CD4-positive, CD25-positive, alpha-beta regulatory T cell (primary cell): ENCODE measurements around the gene ARAP1. TPM values are rescaled to one million over a fixed set of nuclear protein-coding genes. Genes with fewer than 3 reads are reported as not detected.
A peak's percentile ranks its signal among the peaks of the same experiment; 100 is the strongest.

Experiments used
- ATAC-seq, 2 donors: fragments of 150-1000 bp; cut with Tn5 transposase; one replicate each; pipeline ENCODE4 v1.10.0; 2021; ENCODE audit warnings: low read depth in 2 of 2, moderate number of reproducible peaks in 2 of 2, moderate library complexity in 1 of 2
- DNase-seq, 3 donors: peaks; one replicate each; pipeline versions ENCODE4 v3.0.0 to v3.0.0-alpha.2; 2012 to 2022; ENCODE audit warnings: mixed read lengths in 1 of 3
- H3K27ac ChIP-seq: one replicate; pipeline ENCODE4 v1.7.0; 2013; ENCODE audit warnings: mild to moderate bottlenecking, low read length; ENCODE audit not compliant: insufficient read depth, poor library complexity, severe bottlenecking
- H3K27me3 ChIP-seq: one replicate; pipeline ENCODE4 v1.7.0; 2013; ENCODE audit warnings: low read length; ENCODE audit not compliant: control insufficient read depth, insufficient read depth
- H3K36me3 ChIP-seq: one replicate; pipeline ENCODE4 v1.7.0; 2013; ENCODE audit warnings: mild to moderate bottlenecking, low read length, moderate library complexity; ENCODE audit not compliant: control insufficient read depth, insufficient read depth
- H3K4me1 ChIP-seq: 2 replicates; pipeline ENCODE4 v1.7.0; 2013; ENCODE audit warnings: mild to moderate bottlenecking, low read length; ENCODE audit not compliant: insufficient read depth, control insufficient read depth, poor library complexity, severe bottlenecking
- H3K4me3 ChIP-seq: one replicate; pipeline ENCODE4 v1.7.0; 2013; ENCODE audit warnings: low read depth, mild to moderate bottlenecking, low read length, moderate library complexity
- H3K9me3 ChIP-seq, 2 experiments: 1 replicate in 1 of 2; 2 replicates in 1 of 2; pipeline ENCODE4 v1.7.0; 2013; ENCODE audit warnings: low read length in 2 of 2, mild to moderate bottlenecking in 1 of 2, moderate library complexity in 1 of 2; ENCODE audit not compliant: control insufficient read depth in 2 of 2
- H3K27ac Mint-ChIP-seq, 3 donors: one replicate each; pipeline ENCODE4 v1.8.0; 2020 to 2022; ENCODE audit warnings: mild to moderate bottlenecking in 3 of 3, mixed read lengths in 3 of 3, moderate library complexity in 2 of 3
- H3K27me3 Mint-ChIP-seq: one replicate; pipeline ENCODE4 v1.8.0; 2022; ENCODE audit warnings: mild to moderate bottlenecking, mixed read lengths
- H3K36me3 Mint-ChIP-seq: one replicate; pipeline ENCODE4 v1.8.0; 2020; ENCODE audit warnings: mixed read lengths
- H3K4me1 Mint-ChIP-seq, 4 donors: one replicate each; pipeline ENCODE4 v1.8.0; 2020 to 2022; ENCODE audit warnings: mixed read lengths in 4 of 4, mild to moderate bottlenecking in 1 of 4
- H3K4me3 Mint-ChIP-seq, 4 donors: one replicate each; pipeline ENCODE4 v1.8.0; 2020 to 2022; ENCODE audit warnings: mild to moderate bottlenecking in 4 of 4, mixed read lengths in 4 of 4, moderate library complexity in 3 of 4
- H3K9me3 Mint-ChIP-seq, 7 donors: one replicate each; pipeline ENCODE4 v1.8.0; 2020 to 2022; ENCODE audit warnings: mixed read lengths in 7 of 7, mild to moderate bottlenecking in 3 of 7, moderate library complexity in 2 of 7
- polyA plus RNA-seq, 4 donors: library from polyadenylated mRNA; unstranded; fragments of 300-500 nt; fragmentation: Illumina TruSeq; gene quantifications; one replicate each; pipeline ENCODE4 v1.2.3, GENCODE V29; 2021
- total RNA-seq: library from RNA; stranded (reverse); gene quantifications from one replicate; pipeline ENCODE4 v1.2.3, GENCODE V29; 2022

ARAP1 gene
- total and polyA plus RNA-seq, 5 donors from 2014 or later = 24.7 to 136 (median 31.5) TPM

DNA sequence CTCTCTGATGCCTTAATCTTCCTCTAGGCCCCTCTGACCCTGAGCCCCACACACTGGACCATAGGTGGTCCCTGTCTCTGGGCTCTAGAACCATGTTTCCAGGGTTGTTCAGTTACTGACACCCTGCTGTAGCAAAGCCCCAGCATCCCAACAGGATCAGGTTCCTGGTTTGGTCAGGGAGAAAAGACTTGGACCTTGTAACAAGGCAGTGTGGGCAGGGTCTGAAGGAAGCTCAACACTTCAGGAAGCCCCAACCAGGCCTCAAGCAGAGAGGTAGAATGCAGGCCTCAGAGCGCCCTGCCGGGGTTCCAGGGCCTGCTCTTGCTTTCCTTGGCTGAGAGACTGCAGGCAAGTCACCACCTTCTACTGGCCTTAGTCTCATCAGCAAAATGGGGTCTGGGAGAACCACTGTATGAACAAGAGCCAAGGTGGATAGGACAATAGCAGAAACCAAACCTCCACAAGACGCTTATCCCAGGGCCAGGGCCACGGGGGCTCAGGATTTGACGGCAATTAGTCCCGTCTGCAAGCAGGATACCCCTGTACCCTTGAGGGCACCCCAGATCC lies 4.8 kb downstream of the ARAP1 start:
- peaks cover 41% of the 10 kb centered on the region for H3K4me1 ChIP-seq
- no peak for DNase-seq

DNA sequence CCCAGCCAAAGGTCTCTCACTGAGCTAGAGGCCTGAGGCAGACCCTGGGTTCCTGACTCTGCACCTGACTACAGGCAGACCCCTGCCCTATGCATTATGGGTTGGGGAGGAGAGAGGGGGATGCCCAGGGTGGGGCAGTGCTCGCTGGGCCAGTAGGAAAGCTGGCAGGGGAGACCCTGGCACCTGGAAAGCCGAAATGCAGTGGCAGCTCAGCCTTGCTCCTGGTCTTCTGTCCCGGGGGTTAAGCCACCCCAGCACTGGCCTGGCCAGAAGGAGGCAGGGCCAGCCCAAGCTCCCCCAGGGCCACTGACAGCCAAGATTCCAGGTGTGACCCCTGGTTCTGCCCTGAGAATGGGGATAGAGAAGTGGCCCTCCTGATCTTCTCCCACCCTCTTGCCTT lies 5.4 kb downstream of the ARAP1 start:
- Mint-ChIP-seq H3K4me3 (peak overlapping the region in 1 of 4 donors; percentile 34), H3K9me3 (no peaks in the 10 kb centered on the region), H3K36me3 (peaks cover 3% of the 10 kb centered on the region), H3K27ac (peak overlapping the region; percentile 72 to 80 (median 76)), H3K4me1 (peaks cover 6 to 85% (median 46%) of the 10 kb centered on the region in 4 donors), H3K27me3 (no peaks in the 10 kb centered on the region)
- ATAC-seq (no peak), DNase-seq (no peak)
- Histone ChIP-seq H3K36me3 (no peaks in the 10 kb centered on the region), H3K27me3 (no peaks in the 10 kb centered on the region), H3K27ac (no peak overlapping the region), H3K4me1 (peaks cover 46% of the 10 kb centered on the region), H3K9me3 (no peaks in the 10 kb centered on the region), H3K4me3 (no peak overlapping the region)

More for the DNA sequence above, 4.8 kb downstream of the ARAP1 start:
- Mint-ChIP-seq H3K4me1 (peaks cover 6 to 82% (median 45%) of the 10 kb centered on the region in 4 donors), H3K9me3 (no peaks in the 10 kb centered on the region), H3K27ac (peak overlapping the region; percentile 72 to 80 (median 76)), H3K36me3 (peaks cover 3% of the 10 kb centered on the region), H3K27me3 (no peaks in the 10 kb centered on the region), H3K4me3 (peak overlapping the region in 2 of 4 donors; percentile 16 to 34)
- Histone ChIP-seq H3K27me3 (no peaks in the 10 kb centered on the region), H3K9me3 (no peaks in the 10 kb centered on the region), H3K4me3 (no peak overlapping the region), H3K36me3 (no peaks in the 10 kb centered on the region), H3K27ac (no peak overlapping the region)
- ATAC-seq = no peak

DNA sequence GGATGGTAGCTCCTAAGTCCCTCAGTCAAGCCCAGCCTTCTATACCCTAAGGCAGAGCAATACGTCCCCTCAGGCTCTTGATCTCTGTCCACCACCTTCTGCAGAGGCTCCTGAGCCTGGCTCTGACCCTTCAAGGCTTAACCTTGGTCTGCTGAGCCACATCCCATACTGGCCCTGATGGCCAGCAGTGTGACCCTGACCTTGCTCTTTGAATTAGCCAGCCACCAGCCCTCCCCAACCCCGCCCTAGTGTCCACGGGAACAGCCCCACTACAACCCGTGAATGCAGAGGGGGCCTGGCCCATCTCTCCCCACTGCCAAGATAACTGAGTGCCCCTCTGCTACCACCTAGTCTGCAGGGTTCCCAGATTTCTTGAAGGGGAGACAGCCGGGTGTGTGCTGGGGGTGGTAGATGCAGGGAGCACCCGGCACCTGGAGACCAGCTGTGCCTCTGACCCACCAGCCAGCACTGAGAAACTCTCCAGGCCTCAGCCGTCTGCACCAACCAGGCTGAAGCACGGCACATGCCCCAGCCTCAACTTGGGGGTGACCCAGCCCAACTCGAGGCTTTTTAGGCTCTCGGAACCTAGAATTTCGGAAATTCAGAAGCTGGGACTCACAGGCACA lies 6.2 kb downstream of the ARAP1 start:
- Histone ChIP-seq H3K36me3 (no peaks in the 10 kb centered on the region), H3K27ac (no peak overlapping the region), H3K27me3 (no peaks in the 10 kb centered on the region), H3K4me1 (peaks cover 46% of the 10 kb centered on the region), H3K9me3 (no peaks in the 10 kb centered on the region), H3K4me3 (no peak overlapping the region)
- H3K36me3 Mint-ChIP-seq = peaks cover 3% of the 10 kb centered on the region
- no peak overlapping the region for H3K4me3 Mint-ChIP-seq
- H3K27me3 Mint-ChIP-seq = no peaks in the 10 kb centered on the region
- ATAC-seq (no peak), DNase-seq (no peak)
- peak overlapping the region in 2 of 3 donors; percentile 15 to 67 for H3K27ac Mint-ChIP-seq
- H3K9me3 Mint-ChIP-seq = no peaks in the 10 kb centered on the region
- peaks cover 6 to 85% (median 50%) of the 10 kb centered on the region in 4 donors for H3K4me1 Mint-ChIP-seq

DNA sequence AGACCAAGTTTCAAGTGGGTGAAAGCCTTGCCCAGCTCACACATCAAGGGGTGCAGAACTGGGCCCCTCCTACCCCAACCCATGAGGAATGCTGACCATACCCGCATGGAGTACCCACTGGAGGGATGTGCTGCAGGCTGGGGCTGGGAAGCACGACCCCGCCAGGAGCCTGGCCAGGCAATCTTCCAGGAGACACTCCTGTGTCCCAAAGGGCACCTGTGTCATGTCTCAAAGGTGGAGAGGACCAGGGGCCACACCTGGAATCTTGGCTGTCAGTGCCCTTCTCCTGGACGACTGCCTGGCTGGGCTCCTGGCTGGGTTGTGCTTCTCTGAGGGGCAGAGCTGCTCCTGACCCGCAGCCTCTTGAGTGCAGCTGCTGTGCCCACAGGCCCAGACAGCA lies 6.7 kb downstream of the ARAP1 start:
- H3K9me3 Mint-ChIP-seq = no peaks in the 10 kb centered on the region
- H3K4me1 Mint-ChIP-seq = peaks cover 7 to 85% (median 51%) of the 10 kb centered on the region in 4 donors
- Histone ChIP-seq H3K4me1 (peaks cover 46% of the 10 kb centered on the region), H3K27ac (no peak overlapping the region), H3K36me3 (no peaks in the 10 kb centered on the region), H3K9me3 (no peaks in the 10 kb centered on the region), H3K27me3 (no peaks in the 10 kb centered on the region), H3K4me3 (no peak overlapping the region)
- no peak overlapping the region for H3K27ac Mint-ChIP-seq
- DNase-seq (no peak), ATAC-seq (no peak)
- peaks cover 3% of the 10 kb centered on the region for H3K36me3 Mint-ChIP-seq
- H3K27me3 Mint-ChIP-seq = no peaks in the 10 kb centered on the region
- H3K4me3 Mint-ChIP-seq = no peak overlapping the region

DNA sequence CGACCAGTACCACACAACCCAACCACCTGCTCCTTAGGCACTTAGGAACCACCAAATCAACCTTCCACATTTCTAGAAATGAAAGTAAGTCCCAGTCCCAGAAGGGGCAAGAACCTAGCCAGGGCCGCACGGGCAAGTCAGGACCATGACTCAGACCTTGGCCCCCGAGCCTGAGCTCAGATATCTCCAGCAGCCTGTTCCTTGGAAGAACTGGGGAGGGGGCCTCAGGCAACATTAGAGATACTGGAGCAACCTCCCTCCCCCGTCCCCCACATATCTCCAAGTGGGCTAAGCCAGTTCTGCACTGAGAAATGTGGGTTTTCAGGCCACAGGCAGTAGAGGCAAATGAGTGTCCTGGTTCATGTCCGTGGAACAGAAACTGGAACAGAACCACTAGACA lies 7.7 kb downstream of the ARAP1 start:
- H3K4me1 ChIP-seq = peaks cover 47% of the 10 kb centered on the region

DNA sequence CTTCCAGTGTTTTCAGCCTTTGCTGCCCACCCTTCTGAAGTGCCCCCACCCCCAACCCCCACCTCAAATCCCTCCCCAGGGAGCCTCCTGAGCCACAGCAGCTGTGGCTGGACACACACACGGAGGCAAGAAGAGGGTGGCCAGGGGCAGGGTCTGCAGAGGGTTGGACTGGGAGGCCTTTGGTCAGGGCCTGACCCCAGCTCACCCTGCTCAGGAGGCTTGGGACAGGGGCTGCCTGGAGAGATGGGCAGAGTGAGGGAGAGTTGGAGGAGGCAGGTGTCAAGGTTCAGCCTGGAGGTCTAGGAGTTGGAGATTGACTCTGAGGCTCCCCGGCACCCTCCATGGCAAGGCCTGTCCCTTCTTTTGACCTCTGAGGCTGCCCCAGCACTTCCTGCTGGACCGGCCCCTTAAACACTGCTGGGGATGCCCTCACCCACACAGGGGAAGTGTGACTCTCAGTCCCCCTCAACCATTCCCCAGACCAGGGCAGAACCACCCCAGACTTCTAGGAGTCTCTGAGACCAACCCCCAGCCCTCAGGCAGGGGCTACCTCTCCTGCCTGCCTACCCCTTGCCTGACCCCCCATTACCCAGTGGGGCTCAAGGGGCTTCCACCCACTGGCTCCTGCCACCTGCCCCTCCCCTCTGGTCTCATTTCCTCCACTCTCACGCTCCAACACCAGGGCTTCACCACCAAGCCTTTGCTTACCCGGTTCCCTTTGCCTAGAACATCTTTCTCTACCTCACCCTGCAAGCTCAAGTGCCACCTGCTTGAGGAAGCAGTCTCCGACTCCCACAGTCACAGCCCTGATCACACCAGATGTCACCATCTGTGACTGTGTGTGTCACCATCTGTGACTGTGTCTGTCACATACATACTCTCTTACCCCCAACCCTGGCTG lies 8.6 kb downstream of the ARAP1 start:
- H3K36me3 Mint-ChIP-seq = peaks cover 2% of the 10 kb centered on the region
- ATAC-seq = peak; percentile 59 to 65

More for the DNA sequence above, 7.7 kb downstream of the ARAP1 start:
- Histone ChIP-seq H3K36me3 (no peaks in the 10 kb centered on the region), H3K9me3 (no peaks in the 10 kb centered on the region), H3K27me3 (no peaks in the 10 kb centered on the region), H3K27ac (no peak overlapping the region), H3K4me3 (no peak overlapping the region)
- Mint-ChIP-seq H3K36me3 (peaks cover 3% of the 10 kb centered on the region), H3K27me3 (no peaks in the 10 kb centered on the region), H3K4me1 (peaks cover 11 to 87% (median 53%) of the 10 kb centered on the region in 4 donors), H3K27ac (peak overlapping the region; percentile 80 to 97 (median 89)), H3K4me3 (peak overlapping the region in 1 of 4 donors; percentile 0), H3K9me3 (no peaks in the 10 kb centered on the region)
- no peak for ATAC-seq
- no peak for DNase-seq

DNA sequence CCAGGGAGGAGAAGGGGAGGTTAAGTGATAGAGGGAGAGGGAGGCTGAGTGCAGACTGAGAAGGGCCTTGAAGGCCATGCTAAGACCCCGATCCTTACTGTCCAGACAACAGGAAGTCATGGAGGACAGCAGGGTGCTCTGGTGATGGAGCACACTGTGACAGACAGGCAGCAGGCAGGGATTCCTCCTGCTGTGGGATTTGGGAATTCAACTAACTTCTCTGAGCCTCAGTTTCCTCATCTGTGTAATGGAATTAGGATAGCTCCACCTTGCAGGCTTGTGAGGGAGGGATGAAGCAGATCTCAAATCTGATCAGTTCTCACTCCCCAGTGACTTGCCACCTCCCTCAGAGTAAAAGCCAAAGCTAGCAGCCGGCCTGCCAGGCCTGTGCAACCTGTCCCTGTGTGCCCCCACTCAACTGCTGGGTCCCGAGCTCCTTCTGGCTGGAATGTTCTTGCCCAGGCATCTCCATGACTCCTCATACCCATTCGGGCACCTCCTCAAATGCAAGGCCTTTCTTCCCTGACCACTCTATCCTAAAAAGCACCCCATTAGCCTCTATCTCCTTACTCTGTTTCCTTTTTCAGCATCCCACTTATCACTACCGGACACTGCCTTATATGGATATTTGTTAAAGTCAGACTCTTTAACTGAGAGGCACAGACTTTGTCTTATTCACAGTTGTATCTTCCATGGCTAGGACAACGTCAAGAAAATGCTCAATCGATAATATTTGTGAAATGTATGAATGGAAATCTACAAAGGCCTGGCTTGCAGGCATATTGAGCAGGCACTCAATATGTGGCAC lies 9.5 kb downstream of the ARAP1 start:
- H3K27ac Mint-ChIP-seq = peak overlapping the region; percentile 99
- ATAC-seq = no peak
- peaks cover 5 to 87% (median 49%) of the 10 kb centered on the region in 4 donors for H3K4me1 Mint-ChIP-seq
- H3K4me3 Mint-ChIP-seq = peak overlapping the region in 1 of 4 donors; percentile 3
- peaks cover 63% of the 10 kb centered on the region for H3K4me1 ChIP-seq
- H3K27me3 Mint-ChIP-seq = no peaks in the 10 kb centered on the region
- peak overlapping the region; percentile 26 for H3K27ac ChIP-seq
- no peak overlapping the region for H3K4me3 ChIP-seq
- H3K9me3 ChIP-seq = no peaks in the 10 kb centered on the region
- H3K9me3 Mint-ChIP-seq = no peaks in the 10 kb centered on the region
- DNase-seq = no peak
- H3K36me3 Mint-ChIP-seq = peaks cover 3% of the 10 kb centered on the region
- H3K27me3 ChIP-seq = no peaks in the 10 kb centered on the region
- no peaks in the 10 kb centered on the region for H3K36me3 ChIP-seq

More for the DNA sequence above, 8.6 kb downstream of the ARAP1 start:
- no peak for DNase-seq
- Mint-ChIP-seq H3K4me1 (peaks cover 5 to 86% (median 49%) of the 10 kb centered on the region in 4 donors), H3K27me3 (no peaks in the 10 kb centered on the region), H3K9me3 (no peaks in the 10 kb centered on the region), H3K4me3 (peak overlapping the region in 2 of 4 donors; percentile 1 to 3), H3K27ac (peak overlapping the region; percentile 89 to 99 (median 97))
- Histone ChIP-seq H3K27me3 (no peaks in the 10 kb centered on the region), H3K9me3 (no peaks in the 10 kb centered on the region), H3K27ac (no peak overlapping the region), H3K4me1 (peaks cover 56% of the 10 kb centered on the region), H3K36me3 (no peaks in the 10 kb centered on the region), H3K4me3 (no peak overlapping the region)
